ENCODE results near the gene PALM.

The PALM gene

DNA sequence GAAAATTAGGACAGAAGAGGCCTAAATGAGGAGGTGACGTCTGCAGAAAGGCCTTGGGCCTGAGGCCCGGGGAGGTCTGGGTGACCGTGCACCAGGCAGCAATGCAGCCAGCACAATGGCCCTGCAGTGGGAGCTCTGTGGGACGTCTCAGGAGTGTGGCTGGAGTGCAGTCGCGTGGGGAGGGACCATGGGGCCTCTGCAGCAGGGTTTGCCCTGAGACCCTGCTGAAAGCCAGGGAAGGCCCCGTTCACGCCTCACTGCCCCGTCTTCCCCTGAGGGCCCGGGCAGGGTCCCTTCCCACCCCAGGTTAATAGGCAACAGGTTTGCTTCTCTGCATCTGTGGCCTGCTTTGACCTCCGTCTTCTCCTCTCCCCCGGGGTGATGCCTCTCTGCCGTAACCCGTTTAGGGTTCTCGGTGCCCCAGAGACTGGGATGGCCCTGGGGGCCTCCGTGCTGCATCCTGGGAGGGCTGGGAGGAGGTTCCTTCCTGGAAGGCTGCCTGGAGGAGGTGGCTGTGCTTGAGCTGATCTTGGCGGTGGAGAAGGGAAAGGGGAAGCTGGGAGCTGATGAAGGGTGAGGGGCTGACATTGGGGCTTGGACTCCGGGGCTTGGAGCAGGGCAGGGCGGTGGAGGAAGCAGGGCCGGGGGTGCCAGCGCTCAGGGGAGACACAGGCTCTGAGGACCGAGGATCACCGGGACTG lies 9.7 kb downstream of the PALM start:
- Histone ChIP-seq H3K79me2 (ENCODE audit: low read length) (no peaks in the 10 kb centered on the region), H4K20me1 (ENCODE audit: insufficient read depth, low read length) (no peaks in the 10 kb centered on the region), H3K4me3 (ENCODE audit: low read length) (peak overlapping the region; percentile 34), H3K4me2 (ENCODE audit: low read length) (peak overlapping the region; percentile 64), H2AFZ (ENCODE audit: low read depth, low read length) (peak overlapping the region; percentile 47; the same call in 1 of the 2 replicates), H3K9me3 (ENCODE audit: insufficient read depth, low read length) (no peaks in the 10 kb centered on the region), H3K36me3 (replicated peaks; ENCODE audit: low read depth, low read length) (no peaks in the 10 kb centered on the region), H3K4me1 (ENCODE audit: low read length) (peaks cover 29% of the 10 kb centered on the region), H3K9ac (ENCODE audit: low read length) (peak overlapping the region; percentile 28; the same call in 1 of the 2 replicates), H3K27me3 (ENCODE audit: low read depth, low read length) (0 out of 2 replicates have a peak, but pooled peaks cover 2% of the 10 kb centered on the region), H3K27ac (ENCODE audit: low read length) (peak overlapping the region; percentile 49; the same call in 1 of the 2 replicates)
- TF ChIP-seq, protein P1, sequence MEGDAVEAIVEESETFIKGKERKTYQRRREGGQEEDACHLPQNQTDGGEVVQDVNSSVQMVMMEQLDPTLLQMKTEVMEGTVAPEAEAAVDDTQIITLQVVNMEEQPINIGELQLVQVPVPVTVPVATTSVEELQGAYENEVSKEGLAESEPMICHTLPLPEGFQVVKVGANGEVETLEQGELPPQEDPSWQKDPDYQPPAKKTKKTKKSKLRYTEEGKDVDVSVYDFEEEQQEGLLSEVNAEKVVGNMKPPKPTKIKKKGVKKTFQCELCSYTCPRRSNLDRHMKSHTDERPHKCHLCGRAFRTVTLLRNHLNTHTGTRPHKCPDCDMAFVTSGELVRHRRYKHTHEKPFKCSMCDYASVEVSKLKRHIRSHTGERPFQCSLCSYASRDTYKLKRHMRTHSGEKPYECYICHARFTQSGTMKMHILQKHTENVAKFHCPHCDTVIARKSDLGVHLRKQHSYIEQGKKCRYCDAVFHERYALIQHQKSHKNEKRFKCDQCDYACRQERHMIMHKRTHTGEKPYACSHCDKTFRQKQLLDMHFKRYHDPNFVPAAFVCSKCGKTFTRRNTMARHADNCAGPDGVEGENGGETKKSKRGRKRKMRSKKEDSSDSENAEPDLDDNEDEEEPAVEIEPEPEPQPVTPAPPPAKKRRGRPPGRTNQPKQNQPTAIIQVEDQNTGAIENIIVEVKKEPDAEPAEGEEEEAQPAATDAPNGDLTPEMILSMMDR (IDR thresholded peaks at IDR 0.05; ENCODE audit: low read depth, low read length): no peak
- no peak for TF ChIP-seq EZH2phosphoT487 (IDR thresholded peaks at IDR 0.05; ENCODE audit: low read depth)

DNA sequence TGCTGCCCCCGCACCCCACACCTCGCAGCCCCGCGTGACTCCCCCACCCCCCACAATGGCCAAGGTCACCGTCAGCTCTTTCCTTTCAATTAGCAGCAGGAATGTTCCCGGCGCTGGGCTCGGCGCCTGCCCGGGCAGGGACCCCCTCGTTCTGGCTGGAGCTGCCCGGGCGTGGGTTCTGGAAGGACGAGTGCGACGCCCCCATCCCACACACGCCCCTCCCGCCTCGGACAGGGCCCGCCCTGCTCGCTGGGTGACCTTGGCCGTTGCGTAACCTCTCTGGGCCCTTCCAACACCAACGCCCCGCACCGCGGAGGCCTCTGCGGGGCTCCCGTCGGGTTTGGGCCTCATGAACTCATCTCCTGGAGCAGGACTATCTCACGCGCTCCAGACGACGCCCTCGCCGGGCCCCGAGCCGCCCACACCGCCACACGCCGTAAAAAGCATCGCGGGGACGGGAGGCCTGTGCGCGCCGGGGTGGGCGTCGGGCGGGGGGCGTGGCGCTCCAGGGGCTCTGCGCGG lies 10.3 kb downstream of the PALM start:
- no peak overlapping the region for H3K4me3 ChIP-seq (ENCODE audit: low read length)
- TF ChIP-seq, protein P1 (IDR thresholded peaks at IDR 0.05; ENCODE audit: low read depth, low read length): no peak
- H3K4me1 ChIP-seq (ENCODE audit: low read length): peaks cover 35% of the 10 kb centered on the region
- H3K4me2 ChIP-seq (ENCODE audit: low read length): peak overlapping the region; percentile 64
- H3K79me2 ChIP-seq (ENCODE audit: low read length): no peaks in the 10 kb centered on the region
- no peaks in the 10 kb centered on the region for H4K20me1 ChIP-seq (ENCODE audit: insufficient read depth, low read length)
- 0 out of 2 replicates have a peak, but pooled peaks cover 7% of the 10 kb centered on the region for H3K27me3 ChIP-seq (ENCODE audit: low read depth, low read length)
- no peak overlapping the region for H3K27ac ChIP-seq (ENCODE audit: low read length)
- H3K9me3 ChIP-seq (ENCODE audit: insufficient read depth, low read length): no peaks in the 10 kb centered on the region
- H3K36me3 ChIP-seq (replicated peaks; ENCODE audit: low read depth, low read length): no peaks in the 10 kb centered on the region
- H2AFZ ChIP-seq (ENCODE audit: low read depth, low read length): no peak overlapping the region
- H3K9ac ChIP-seq (ENCODE audit: low read length): no peak overlapping the region

DNA sequence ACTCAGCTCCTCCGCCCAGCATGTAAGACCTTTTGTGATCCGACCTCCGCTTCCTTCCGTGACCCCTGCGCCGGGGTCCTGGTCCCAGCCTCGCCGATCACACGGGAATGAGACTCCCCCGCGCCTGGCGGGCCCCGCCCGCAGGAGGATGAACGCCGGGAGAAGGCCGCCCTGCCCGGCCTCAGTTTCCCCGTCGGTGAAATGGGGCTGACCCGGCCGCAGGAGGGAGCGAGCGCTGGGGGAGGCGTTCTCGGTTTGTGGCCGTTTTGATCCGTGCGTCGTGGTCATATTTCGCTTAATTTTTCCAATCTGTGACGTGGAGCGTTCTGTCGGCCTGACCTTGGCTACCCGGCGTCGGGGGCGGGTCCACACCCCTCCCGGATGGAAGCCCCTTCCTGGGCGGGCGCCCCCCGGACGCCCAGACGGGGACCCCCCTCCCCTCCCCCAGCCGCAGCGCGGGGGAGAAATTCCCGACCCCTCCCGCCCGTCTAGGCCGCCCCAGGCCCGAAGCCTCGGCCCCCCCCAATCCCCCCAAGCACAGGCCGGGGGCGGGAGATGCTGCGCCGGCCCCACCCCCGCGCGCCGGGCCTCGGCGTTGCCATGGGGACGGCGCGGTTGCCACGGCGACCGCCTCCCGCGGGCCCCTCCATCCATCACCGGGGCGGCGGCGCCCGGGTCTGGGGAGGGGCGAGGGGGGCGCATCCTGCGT lies 11.1 kb downstream of the PALM start:
- TF ChIP-seq EZH2phosphoT487 (IDR thresholded peaks at IDR 0.05; ENCODE audit: low read depth): no peak
- TF ChIP-seq, protein P1 (IDR thresholded peaks at IDR 0.05; ENCODE audit: low read depth, low read length): no peak
- Histone ChIP-seq H3K4me1 (ENCODE audit: low read length) (peaks cover 36% of the 10 kb centered on the region), H3K79me2 (ENCODE audit: low read length) (no peaks in the 10 kb centered on the region), H3K4me3 (ENCODE audit: low read length) (no peak overlapping the region), H4K20me1 (ENCODE audit: insufficient read depth, low read length) (no peaks in the 10 kb centered on the region), H3K27me3 (ENCODE audit: low read depth, low read length) (0 out of 2 replicates have a peak, but pooled peaks cover 9% of the 10 kb centered on the region), H3K27ac (ENCODE audit: low read length) (no peak overlapping the region), H3K4me2 (ENCODE audit: low read length) (no peak overlapping the region), H3K9me3 (ENCODE audit: insufficient read depth, low read length) (no peaks in the 10 kb centered on the region), H2AFZ (ENCODE audit: low read depth, low read length) (no peak overlapping the region), H3K9ac (ENCODE audit: low read length) (no peak overlapping the region), H3K36me3 (replicated peaks; ENCODE audit: low read depth, low read length) (no peaks in the 10 kb centered on the region)

Measured in OCI-LY3 (cell line).